HepG2 (cell line): ENCODE measurements around the gene SNX30. TPM values are rescaled to one million over a fixed set of nuclear protein-coding genes. Genes with fewer than 3 reads are reported as not detected.
A peak's percentile ranks its signal among the peaks of the same experiment; 100 is the strongest.

ENCODE experiments used
- AHR ChIP-seq: IDR thresholded peaks from 2 replicates; pipeline ENCODE4 v1.6.1; 2018; ENCODE audit warnings: missing genetic modification reagents, missing compliant biosample characterization
- CHCHD3 ChIP-seq: sonication (generic); formaldehyde crosslinking; IDR thresholded peaks from 2 replicates; pipeline ENCODE4 v1.8.0; 2022; ENCODE audit warnings: mild to moderate bottlenecking, missing genetic modification reagents, moderate library complexity
- ETV5 ChIP-seq: IDR thresholded peaks from 2 replicates; pipeline ENCODE4 v1.6.1; 2018; ENCODE audit warnings: missing biosample characterization, missing genetic modification reagents, inconsistent platforms, borderline replicate concordance
- FOXK1 ChIP-seq: sonication (generic); formaldehyde crosslinking; IDR thresholded peaks from 2 replicates; pipeline ENCODE4 v1.4.0; 2020; ENCODE audit warnings: low read depth, missing genetic modification reagents, borderline replicate concordance
- GPBP1L1 ChIP-seq: sonication (generic); formaldehyde crosslinking; IDR thresholded peaks from 2 replicates; pipeline ENCODE4 v1.5.0; 2020; ENCODE audit warnings: mild to moderate bottlenecking, missing genetic modification reagents
- HNF4G ChIP-seq, 2 experiments: sonication (generic) in 1 of 2; formaldehyde crosslinking in 1 of 2; IDR thresholded peaks; 2 replicates each; pipeline versions ENCODE4 v1.4.0 to v1.6.1; 2011 to 2020; ENCODE audit warnings: borderline replicate concordance in 2 of 2, low read depth in 2 of 2, mild to moderate bottlenecking in 2 of 2, low read length in 1 of 2, missing genetic modification reagents in 1 of 2, moderate library complexity in 1 of 2
- JUN ChIP-seq: sonication (generic); formaldehyde crosslinking; IDR thresholded peaks from 2 replicates; pipeline ENCODE4 v1.4.0; 2020; ENCODE audit warnings: mild to moderate bottlenecking, missing genetic modification reagents
- LBX2 ChIP-seq: sonication (generic); formaldehyde crosslinking; IDR thresholded peaks from 2 replicates; pipeline ENCODE4 v1.5.0; 2020; ENCODE audit warnings: missing genetic modification reagents, mild to moderate bottlenecking, borderline replicate concordance
- MAFG ChIP-seq: sonication (generic); formaldehyde crosslinking; IDR thresholded peaks from 2 replicates; pipeline ENCODE4 v1.5.1; 2020; ENCODE audit warnings: mild to moderate bottlenecking, missing genetic modification reagents
- NFKB2 ChIP-seq: sonication (generic); formaldehyde crosslinking; IDR thresholded peaks from 2 replicates; pipeline ENCODE4 v1.4.0; 2020; ENCODE audit warnings: missing genetic modification reagents, borderline replicate concordance
- SIN3B ChIP-seq: fragments of 150-350 bp; IDR thresholded peaks from 2 replicates; pipeline ENCODE4 v1.6.1; 2014; ENCODE audit warnings: low read length
- ZBTB21 ChIP-seq: sonication (generic); formaldehyde crosslinking; IDR thresholded peaks from 2 replicates; pipeline ENCODE4 v1.4.0; 2020; ENCODE audit warnings: missing genetic modification reagents
- ZBTB37 ChIP-seq: sonication (generic); formaldehyde crosslinking; IDR thresholded peaks from 2 replicates; pipeline ENCODE4 v1.4.0; 2020; ENCODE audit warnings: mild to moderate bottlenecking, missing genetic modification reagents
- ZHX2 ChIP-seq, 2 experiments: sonication (generic) in 1 of 2; formaldehyde crosslinking in 1 of 2; IDR thresholded peaks; 2 replicates each; pipeline versions ENCODE4 v1.6.1 to v1.9.0; 2014 to 2022; ENCODE audit warnings: antibody characterized with exemption in 1 of 2, borderline replicate concordance in 1 of 2, inconsistent platforms in 1 of 2, low read depth in 1 of 2, missing genetic modification reagents in 1 of 2
- ZNF234 ChIP-seq: sonication (generic); formaldehyde crosslinking; conservative IDR thresholded peaks from 2 replicates; pipeline ENCODE4 v1.5.1; 2020; ENCODE audit warnings: mild to moderate bottlenecking, missing genetic modification reagents
- ZNF343 ChIP-seq: sonication (generic); formaldehyde crosslinking; IDR thresholded peaks from 2 replicates; pipeline ENCODE4 v1.4.0; 2020; ENCODE audit warnings: mild to moderate bottlenecking, missing genetic modification reagents
- ZNF451 ChIP-seq: sonication (generic); formaldehyde crosslinking; IDR thresholded peaks from 2 replicates; pipeline ENCODE4 v1.5.0; 2020; ENCODE audit warnings: mild to moderate bottlenecking, missing genetic modification reagents
- ZNF709 ChIP-seq: sonication (generic); formaldehyde crosslinking; IDR thresholded peaks from 2 replicates; pipeline ENCODE4 v1.5.0; 2020; ENCODE audit warnings: mild to moderate bottlenecking, missing genetic modification reagents
- ZNF720 ChIP-seq: sonication (generic); formaldehyde crosslinking; IDR thresholded peaks from 2 replicates; pipeline ENCODE4 v1.4.0; 2020; ENCODE audit warnings: missing genetic modification reagents
- polyA plus RNA-seq, 8 experiments: library from polyadenylated mRNA; depleted of rRNA in 3 of 8; stranded (reverse) in 7 of 8; unstranded in 1 of 8; fragments of >200 nt; fragmentation: Illumina TruSeq in 4 of 8; extraction: Trizol in 4 of 8; gene quantifications; 2 replicates each; pipeline versions ENCODE4 v1.2.1 to v1.2.3, GENCODE V29; 2011 to 2016; ENCODE audit warnings: low read depth in 4 of 8, missing spikeins in 1 of 8, mixed read lengths in 1 of 8; ENCODE audit not compliant: insufficient read depth in 1 of 8
- total RNA-seq, 5 experiments: library from RNA; depleted of rRNA; stranded (reverse); fragments of >200 nt; fragmentation: Illumina TruSeq; extraction: Trizol; gene quantifications; 2 replicates each; pipeline ENCODE4 v1.2.3, GENCODE V29; 2016; ENCODE audit warnings: low read depth in 1 of 5

SNX30 gene
- total and polyA plus RNA-seq, 2 of the 13 experiments (the other 11 are each of a cell fraction or from before 2014, with no cell fraction given): 4.4 to 12.4 TPM

- peak; percentile 80 for TF ChIP-seq ZHX2 (IDR thresholded peaks at IDR 0.05; ENCODE audit: low read depth)
- no peak for TF ChIP-seq ZHX2 (CRISPR knock-in tag; IDR thresholded peaks at IDR 0.05; ENCODE audit: borderline replicate concordance)
- TF ChIP-seq FOXK1 (CRISPR knock-in tag): peak; percentile 47; the same call in 1 of the 2 replicates
- 0 out of 2 replicates have a peak, but pooled peaks have one; percentile 69 for TF ChIP-seq CHCHD3 (CRISPR knock-in tag)
- no peak for TF ChIP-seq ZBTB37 (CRISPR knock-in tag)
- peak; percentile 81 for TF ChIP-seq SIN3B
- TF ChIP-seq ZNF720: no peak
- TF ChIP-seq ETV5 (CRISPR knock-in tag): peak; percentile 46; the same call in 1 of the 2 replicates
- TF ChIP-seq LBX2 (CRISPR knock-in tag): peak; percentile 66; the same call in 1 of the 2 replicates
- peak; percentile 41; the same call in 1 of the 2 replicates for TF ChIP-seq ZBTB21
- 0 out of 2 replicates have a peak, but pooled peaks have one; percentile 58 for TF ChIP-seq ZNF451 (CRISPR knock-in tag)
- 0 out of 2 replicates have a peak, but pooled peaks have one; percentile 36 for TF ChIP-seq JUN (CRISPR knock-in tag)
- no peak for TF ChIP-seq MAFG (CRISPR knock-in tag)
- TF ChIP-seq GPBP1L1 (CRISPR knock-in tag): no peak
- 0 out of 2 replicates have a peak, but pooled peaks have one; percentile 34 for TF ChIP-seq AHR
- no peak for TF ChIP-seq HNF4G (IDR thresholded peaks at IDR 0.05; ENCODE audit: borderline replicate concordance, low read depth, low read length)
- TF ChIP-seq HNF4G (CRISPR knock-in tag; IDR thresholded peaks at IDR 0.05; ENCODE audit: borderline replicate concordance, low read depth): no peak
- TF ChIP-seq ZNF234: no peak
- no peak for TF ChIP-seq ZNF709 (CRISPR knock-in tag)
- peak; percentile 62; the same call in 1 of the 2 replicates for TF ChIP-seq NFKB2 (CRISPR knock-in tag)
- 0 out of 2 replicates have a peak, but pooled peaks have one; percentile 33 for TF ChIP-seq ZNF343 (CRISPR knock-in tag)
Observed at GRCh38 chr9:112717661-112718331, 32.8 kb upstream of the SNX30 start, which contains the start of gene INIP (continued).
